HUES64 (cell line): ENCODE data around the gene DALRD3.

Experiments used
- H3K27ac ChIP-seq: 2 replicates; pipeline ENCODE4 v1.7.0; 2013; ENCODE audit warnings: low read depth, low read length, inconsistent platforms
- H3K27me3 ChIP-seq: 2 replicates; pipeline ENCODE4 v1.6.1; 2013; ENCODE audit warnings: mild to moderate bottlenecking, low read length; ENCODE audit not compliant: insufficient read depth
- H3K36me3 ChIP-seq: 2 replicates; pipeline ENCODE4 v1.6.1; 2013; ENCODE audit warnings: mild to moderate bottlenecking, low read length; ENCODE audit not compliant: insufficient read depth
- H3K4me1 ChIP-seq: 2 replicates; pipeline ENCODE4 v1.6.1; 2013; ENCODE audit warnings: mild to moderate bottlenecking, low read length, moderate library complexity; ENCODE audit not compliant: insufficient read depth
- H3K4me3 ChIP-seq: 2 replicates; pipeline ENCODE4 v1.5.1; 2013; ENCODE audit warnings: mild to moderate bottlenecking, low read length, moderate library complexity
- H3K9ac ChIP-seq: 2 replicates; pipeline ENCODE4 v1.6.1; 2013; ENCODE audit warnings: mild to moderate bottlenecking, low read depth, low read length
- H3K9me3 ChIP-seq: 2 replicates; pipeline ENCODE4 v1.6.1; 2013; ENCODE audit warnings: low read depth, low read length; ENCODE audit not compliant: insufficient read depth
- WGBS: fragments of 150-250, 120-280 bp; methylation state at CpG from one replicate; pipeline ENCODE4 v1.1.7; 2013; ENCODE audit warnings: missing lambda C conversion rate; 5-methylcytosine and 5-hydroxymethylcytosine counted together

The DALRD3 gene

DNA sequence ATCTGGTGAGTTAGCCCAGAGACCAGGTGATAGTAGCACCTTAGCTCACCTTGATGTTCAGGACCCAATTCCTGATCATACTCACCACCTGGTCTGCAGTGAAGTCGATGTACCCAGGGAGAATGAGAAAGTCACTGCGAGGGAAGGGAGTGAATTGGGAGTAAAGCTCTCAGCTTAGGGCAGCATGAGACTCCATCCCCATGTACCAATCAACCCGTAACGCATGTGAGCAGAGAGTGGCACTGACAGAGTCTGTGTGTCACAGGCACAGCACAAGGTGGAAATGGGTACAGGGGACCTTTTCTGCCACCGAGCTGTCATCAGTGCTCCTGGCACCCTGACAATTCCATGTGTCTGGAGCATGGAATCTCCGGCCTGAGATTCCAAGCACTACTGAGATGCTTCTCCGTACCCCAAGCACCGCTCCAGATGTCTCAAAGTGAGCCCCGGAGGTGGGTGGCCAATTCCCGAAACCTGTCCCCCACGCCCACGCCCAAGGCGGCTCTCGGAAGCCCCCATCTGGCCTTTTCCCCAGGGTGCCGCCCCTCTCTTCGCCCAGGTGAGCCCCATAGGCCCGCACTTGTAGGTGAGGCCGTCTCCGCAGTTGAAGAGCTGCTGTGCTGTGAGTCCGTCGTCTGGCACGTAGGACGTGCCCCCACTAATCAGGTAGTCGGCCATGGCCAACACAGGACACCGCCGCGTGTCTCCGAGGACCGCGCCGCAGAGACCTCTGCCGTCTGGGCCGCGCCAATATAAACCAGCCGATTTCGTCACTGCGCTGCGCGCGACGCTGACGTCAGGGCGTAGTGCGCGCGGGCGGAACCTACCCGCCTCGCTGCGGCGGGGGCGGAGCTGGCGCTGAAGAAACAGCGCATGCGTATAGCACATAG is 10.5 kb upstream of the DALRD3 start, which contains the start of gene IMPDH2:
Gene IMPDH2, minus strand, starts transcription at position 726 of the 890 bp plus-strand sequence. Its CDS starts 48 bp downstream, at position 678.
- Histone ChIP-seq H3K4me1 (peaks cover 6% of the 10 kb centered on the region; the same call in 1 of the 2 replicates), H3K36me3 (peaks cover 86% of the 10 kb centered on the region), H3K27ac (peak within 1 kb of the TSS; percentile 74), H3K27me3 (no peaks in the 10 kb centered on the region), H3K9ac (peak within 1 kb of the TSS; percentile 86), H3K4me3 (peak within 1 kb of the TSS; percentile 71), H3K9me3 (no peaks in the 10 kb centered on the region)
- 6% methylated on average over 54 of the region's 55 CpGs for WGBS

DNA sequence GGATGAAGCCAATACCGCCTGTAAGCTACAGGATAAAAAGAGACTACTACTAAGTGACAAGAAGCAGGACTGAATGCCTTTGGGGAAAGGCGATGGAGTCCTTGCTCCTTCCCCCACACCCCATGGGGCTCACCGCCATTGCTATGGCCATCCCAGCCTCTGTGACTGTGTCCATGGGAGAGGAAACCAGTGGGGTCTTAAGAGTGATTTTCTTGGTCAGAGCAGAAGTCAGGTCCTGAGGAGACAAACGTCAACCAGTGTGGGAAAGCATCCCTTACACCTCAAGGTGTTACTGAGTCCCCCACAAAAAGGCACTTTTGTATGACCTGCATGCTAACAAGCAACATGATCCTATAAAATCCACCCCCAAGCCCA is 9.9 kb upstream of the DALRD3 start:
- peak overlapping the region; percentile 86 for H3K9ac ChIP-seq
- H3K4me3 ChIP-seq: peak overlapping the region; percentile 71
- H3K27me3 ChIP-seq: no peaks in the 10 kb centered on the region
- H3K27ac ChIP-seq: no peak overlapping the region
- no peaks in the 10 kb centered on the region for H3K9me3 ChIP-seq
- peaks cover 7% of the 10 kb centered on the region; the same call in 1 of the 2 replicates for H3K4me1 ChIP-seq
- 81% methylated on average over 3 of the region's 4 CpGs for WGBS
- H3K36me3 ChIP-seq: peaks cover 86% of the 10 kb centered on the region

DNA sequence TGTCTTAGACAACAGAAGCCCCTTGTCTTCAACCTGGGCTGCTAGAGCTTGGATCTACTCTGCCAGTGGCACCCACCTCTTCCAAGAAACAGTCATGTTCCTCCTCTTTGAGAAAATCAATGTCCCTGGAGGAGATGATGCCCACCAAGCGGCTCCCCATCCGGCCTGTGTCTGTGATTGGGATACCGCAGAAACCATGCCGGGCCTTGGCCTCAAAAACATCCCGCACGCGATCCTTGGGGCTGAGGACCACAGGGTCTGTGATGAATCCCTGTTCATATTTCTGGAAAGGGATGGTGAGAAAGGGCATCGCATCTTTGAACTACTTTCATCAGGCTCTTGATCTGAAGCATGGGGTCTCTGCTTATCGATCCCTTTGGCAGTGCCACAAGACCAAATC is 9.3 kb upstream of the DALRD3 start:
- peaks cover 13% of the 10 kb centered on the region; the same call in 1 of the 2 replicates for H3K4me1 ChIP-seq
- H3K4me3 ChIP-seq: 0 out of 2 replicates have a peak overlapping the region, but pooled peaks have one; percentile 71
- H3K9ac ChIP-seq: no peak overlapping the region

DNA sequence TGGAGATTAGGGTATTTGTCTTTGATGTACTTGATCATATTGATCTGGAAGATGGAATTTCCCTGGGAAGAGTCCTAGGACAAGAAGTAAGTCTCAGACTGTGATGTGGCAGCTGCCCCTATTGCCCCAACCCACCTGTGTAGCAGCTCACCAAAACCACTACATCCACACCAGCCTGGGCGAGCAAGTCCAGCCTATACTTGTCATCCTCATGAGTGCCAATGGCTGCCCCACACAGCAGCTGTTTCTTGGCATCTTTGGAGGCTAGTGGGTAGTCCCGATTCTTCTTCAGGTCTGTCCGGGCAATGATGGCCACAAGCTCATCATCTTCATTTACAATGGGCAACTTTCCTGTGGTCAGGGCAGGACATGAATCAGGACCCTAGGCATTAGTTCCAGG is 8.2 kb upstream of the DALRD3 start:
- H3K27ac ChIP-seq: no peak overlapping the region
- no peaks in the 10 kb centered on the region for H3K9me3 ChIP-seq
- peaks cover 73% of the 10 kb centered on the region for H3K36me3 ChIP-seq
- no peak overlapping the region for H3K4me3 ChIP-seq
- H3K27me3 ChIP-seq: no peaks in the 10 kb centered on the region
- H3K9ac ChIP-seq: no peak overlapping the region
- H3K4me1 ChIP-seq: peaks cover 13% of the 10 kb centered on the region; the same call in 1 of the 2 replicates
- 93% methylated on average over 3 of the region's 3 CpGs for WGBS

More for the DNA sequence above, 9.3 kb upstream of the DALRD3 start:
- Histone ChIP-seq H3K36me3 (peaks cover 84% of the 10 kb centered on the region), H3K9me3 (no peaks in the 10 kb centered on the region), H3K27ac (no peak overlapping the region), H3K27me3 (no peaks in the 10 kb centered on the region)
- 98% methylated on average over 9 of the region's 9 CpGs for WGBS

DNA sequence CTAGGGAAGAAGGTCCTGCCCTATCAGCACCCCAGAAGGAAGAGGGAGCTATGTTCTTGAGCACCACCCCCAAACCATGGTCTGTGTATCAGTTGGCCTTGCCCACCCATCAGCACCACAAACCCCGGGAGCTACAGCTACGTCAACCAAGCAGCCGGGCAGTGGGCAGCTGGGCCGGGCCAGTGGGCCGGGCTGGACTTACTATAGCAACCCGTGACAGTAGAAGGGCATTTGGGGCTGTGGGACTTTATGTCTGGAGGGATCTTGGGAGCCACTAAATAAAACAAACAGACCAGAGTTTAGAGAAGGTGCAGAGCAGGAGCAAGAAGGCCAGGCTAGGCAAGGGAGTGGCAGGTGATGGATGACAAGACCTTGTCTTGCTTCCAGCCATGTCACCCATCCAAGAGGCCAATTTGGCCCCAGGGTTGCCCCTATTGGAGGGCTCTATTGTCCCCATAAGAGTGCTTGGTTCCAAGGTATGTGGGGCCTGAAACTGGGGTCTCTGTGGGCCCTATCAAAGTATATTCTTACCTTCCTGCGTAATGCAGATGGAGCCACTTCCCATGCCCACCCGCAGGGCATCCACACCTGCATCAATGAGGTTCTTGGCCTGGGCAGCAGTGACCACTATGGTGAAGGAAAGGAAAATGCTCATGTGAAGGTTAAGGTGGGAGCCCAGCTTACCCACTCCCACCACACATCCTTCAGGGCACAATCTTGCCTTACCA is 7.6 kb upstream of the DALRD3 start:
- H3K36me3 ChIP-seq: peaks cover 69% of the 10 kb centered on the region
- H3K9ac ChIP-seq: no peak overlapping the region
- no peaks in the 10 kb centered on the region for H3K27me3 ChIP-seq
- H3K4me1 ChIP-seq: peaks cover 13% of the 10 kb centered on the region; the same call in 1 of the 2 replicates
- WGBS: 97% methylated on average over 8 of the region's 8 CpGs
- no peak overlapping the region for H3K4me3 ChIP-seq
- H3K27ac ChIP-seq: no peak overlapping the region
- H3K9me3 ChIP-seq: no peaks in the 10 kb centered on the region

DNA sequence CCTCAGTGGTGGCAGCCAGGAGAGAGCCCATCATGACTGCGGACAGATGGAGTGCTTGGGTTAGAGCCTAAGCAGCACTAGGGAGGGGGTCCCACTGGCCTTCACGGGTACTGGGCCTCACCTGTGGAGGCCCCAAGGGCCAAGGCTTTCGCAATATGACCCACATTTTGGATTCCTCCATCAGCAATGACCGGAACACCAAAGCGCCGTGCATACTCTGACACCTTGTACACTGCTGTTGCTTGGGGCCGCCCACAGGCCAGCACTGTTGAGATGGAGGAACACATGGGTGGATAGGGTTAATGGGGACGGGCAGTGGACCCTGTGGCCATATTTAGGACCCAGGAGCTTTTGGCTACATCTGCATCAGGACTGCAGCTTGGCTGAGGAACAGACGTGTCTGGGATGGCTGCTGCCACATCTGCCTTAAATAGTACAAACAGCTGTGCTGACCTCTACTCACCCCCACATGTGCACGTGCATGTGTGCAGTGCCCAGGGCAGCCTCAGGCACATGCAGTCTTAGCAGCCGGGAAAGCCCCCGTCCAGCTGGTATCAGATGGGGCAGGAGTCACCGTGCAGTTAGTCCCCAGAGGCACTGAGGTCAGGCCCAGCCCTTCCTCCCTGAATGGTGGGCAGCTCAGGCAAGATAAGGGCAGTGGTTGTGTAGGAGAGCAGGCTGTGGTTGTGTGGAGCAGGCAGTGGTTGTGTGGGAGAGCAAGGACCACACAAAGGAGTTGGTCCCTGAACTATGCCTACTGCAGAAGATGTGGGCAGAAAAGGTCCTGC is 6.8 kb upstream of the DALRD3 start:
- Histone ChIP-seq H3K36me3 (peaks cover 61% of the 10 kb centered on the region), H3K27ac (no peak overlapping the region), H3K4me3 (no peak overlapping the region), H3K27me3 (no peaks in the 10 kb centered on the region), H3K9ac (no peak overlapping the region), H3K9me3 (no peaks in the 10 kb centered on the region), H3K4me1 (peaks cover 13% of the 10 kb centered on the region; the same call in 1 of the 2 replicates)
- 95% methylated on average over 13 of the region's 13 CpGs for WGBS

DNA sequence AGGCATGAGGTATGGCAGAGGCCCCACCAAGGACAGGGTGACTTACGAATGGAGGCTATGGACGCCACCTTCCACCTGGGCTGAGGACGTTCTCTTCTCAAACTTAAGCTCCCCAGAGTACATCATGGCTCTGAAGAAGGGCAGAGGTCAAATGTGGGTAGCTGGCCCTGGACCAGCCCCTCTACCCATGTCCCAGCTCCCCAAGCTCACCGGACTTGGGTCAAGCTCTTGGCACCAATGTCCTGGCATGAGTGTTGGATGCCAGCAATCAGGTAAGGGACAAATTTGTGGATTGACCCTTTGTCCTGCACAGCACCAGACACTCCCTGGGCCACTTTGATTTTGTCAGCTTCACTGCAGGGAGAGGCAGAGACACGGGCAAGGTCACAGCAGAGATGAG is 6.1 kb upstream of the DALRD3 start:
- peaks cover 54% of the 10 kb centered on the region for H3K36me3 ChIP-seq
- H3K9ac ChIP-seq: no peak overlapping the region
- peaks cover 13% of the 10 kb centered on the region; the same call in 1 of the 2 replicates for H3K4me1 ChIP-seq

DNA sequence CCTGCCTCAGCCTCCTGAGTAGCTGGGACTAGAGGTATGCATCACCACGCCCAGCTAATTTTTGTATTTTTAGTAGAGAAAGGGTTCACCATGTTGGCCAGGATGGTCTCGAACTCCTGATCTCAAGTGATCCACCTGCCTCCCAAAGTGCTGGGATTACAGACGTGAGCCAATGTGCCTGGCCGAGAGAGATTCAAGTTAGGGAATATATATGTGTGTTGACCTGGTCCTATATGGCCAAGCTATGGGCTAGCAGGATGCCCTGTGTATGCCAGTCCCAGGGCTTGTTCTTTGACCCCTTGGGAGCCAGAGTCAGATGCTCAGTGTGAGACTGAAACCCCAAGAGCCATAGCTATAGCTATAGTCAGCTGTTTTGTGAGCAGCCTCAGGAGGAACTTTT is 5.4 kb upstream of the DALRD3 start:
- H3K27ac ChIP-seq: no peak overlapping the region
- no peaks in the 10 kb centered on the region for H3K9me3 ChIP-seq
- no peak overlapping the region for H3K4me3 ChIP-seq
- H3K9ac ChIP-seq: no peak overlapping the region
- 95% methylated on average over 4 of the region's 4 CpGs for WGBS
- no peaks in the 10 kb centered on the region for H3K27me3 ChIP-seq
- peaks cover 54% of the 10 kb centered on the region for H3K36me3 ChIP-seq
- H3K4me1 ChIP-seq: peaks cover 13% of the 10 kb centered on the region; the same call in 1 of the 2 replicates

More for the DNA sequence above, 6.1 kb upstream of the DALRD3 start:
- H3K27me3 ChIP-seq: no peaks in the 10 kb centered on the region
- H3K27ac ChIP-seq: no peak overlapping the region
- WGBS: 87% methylated on average over 5 of the region's 5 CpGs
- no peak overlapping the region for H3K4me3 ChIP-seq
- no peaks in the 10 kb centered on the region for H3K9me3 ChIP-seq

DNA sequence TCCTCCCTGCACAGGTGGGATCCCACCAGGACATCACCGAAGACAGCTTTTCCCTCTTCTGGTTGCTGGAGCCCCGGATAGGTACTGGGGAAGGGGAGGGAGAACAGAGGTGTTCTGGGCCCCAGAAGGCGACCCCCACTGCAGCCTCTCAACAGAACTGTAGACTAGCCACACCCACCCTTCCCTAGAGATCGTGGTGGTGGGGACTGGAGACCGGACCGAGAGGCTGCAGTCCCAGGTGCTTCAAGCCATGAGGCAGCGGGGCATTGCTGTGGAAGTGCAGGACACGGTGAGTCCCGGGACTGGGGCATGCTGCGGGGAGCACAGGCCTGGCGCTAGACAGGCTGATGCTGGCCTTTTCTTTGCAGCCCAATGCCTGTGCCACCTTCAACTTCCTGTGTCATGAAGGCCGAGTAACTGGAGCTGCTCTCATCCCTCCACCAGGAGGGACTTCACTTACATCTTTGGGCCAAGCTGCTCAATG is 4.3 kb upstream of the DALRD3 start:
- Histone ChIP-seq H3K9me3 (no peaks in the 10 kb centered on the region), H3K9ac (peak overlapping the region; percentile 98), H3K4me1 (peaks cover 7% of the 10 kb centered on the region; the same call in 1 of the 2 replicates), H3K4me3 (peak overlapping the region; percentile 97), H3K27ac (peak overlapping the region; percentile 100), H3K36me3 (peaks cover 48% of the 10 kb centered on the region), H3K27me3 (no peaks in the 10 kb centered on the region)
- WGBS: 35% methylated on average over 9 of the region's 12 CpGs

DNA sequence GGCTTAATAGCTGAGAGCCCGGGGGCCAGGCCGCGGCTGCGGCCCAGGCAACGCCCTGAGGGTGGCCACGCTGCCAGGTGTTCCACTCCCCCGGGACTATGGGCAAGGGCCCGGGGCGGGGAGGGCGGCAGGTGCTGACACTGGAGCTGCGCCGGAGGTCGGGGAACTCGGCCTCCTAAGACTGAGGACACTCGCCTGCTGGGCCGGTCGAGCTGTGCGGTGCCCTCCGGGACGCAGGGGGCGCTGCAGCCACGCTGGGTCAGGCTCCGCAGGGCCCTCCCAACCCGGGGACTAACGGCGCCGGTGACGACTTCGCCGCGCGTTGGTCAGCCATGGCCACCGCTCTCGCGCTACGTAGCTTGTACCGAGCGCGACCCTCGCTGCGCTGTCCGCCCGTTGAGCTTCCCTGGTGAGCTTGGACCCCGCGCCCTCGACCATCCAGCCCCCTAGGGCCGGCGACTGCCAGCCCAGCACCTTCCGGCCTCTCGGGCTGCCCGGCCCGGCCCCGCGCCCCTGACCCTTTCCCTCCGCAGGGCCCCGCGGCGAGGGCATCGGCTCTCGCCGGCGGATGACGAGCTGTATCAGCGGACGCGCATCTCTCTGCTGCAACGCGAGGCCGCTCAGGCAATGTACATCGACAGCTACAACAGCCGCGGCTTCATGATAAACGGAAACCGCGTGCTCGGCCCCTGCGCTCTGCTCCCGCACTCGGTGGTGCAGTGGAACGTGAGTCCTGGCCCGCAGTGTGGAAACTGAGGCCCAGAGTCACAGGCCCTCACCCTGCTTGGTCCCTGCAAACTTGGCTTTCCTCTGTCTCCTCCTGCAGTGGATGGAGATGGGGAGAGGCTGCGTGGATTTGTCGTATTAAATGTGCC is 3.7 kb upstream of the DALRD3 start, which contains the start of gene NDUFAF3:
Gene NDUFAF3, plus strand, starts transcription at position 309 of the 875 bp plus-strand sequence. Its CDS starts 24 bp downstream, at position 333.
- peak within 1 kb of the TSS; percentile 100 for H3K27ac ChIP-seq
- H3K4me3 ChIP-seq: peak within 1 kb of the TSS; percentile 97
- WGBS: under 1% methylated on average over 83 of the region's 83 CpGs
- H3K27me3 ChIP-seq: no peaks in the 10 kb centered on the region
- peaks cover 41% of the 10 kb centered on the region for H3K36me3 ChIP-seq
- peaks cover 7% of the 10 kb centered on the region; the same call in 1 of the 2 replicates for H3K4me1 ChIP-seq
- peak within 1 kb of the TSS; percentile 98 for H3K9ac ChIP-seq
- H3K9me3 ChIP-seq: no peaks in the 10 kb centered on the region
